ENCODE results near the gene DNAJA3.

Gene DNAJA3
- long read RNA-seq, donor 1, partial matches to known transcripts = 5 of 14 reads
- long read RNA-seq, donor 1, other reads (novel, unspliced or antisense) = 0 of 14 reads
- long read RNA-seq, donor 2, partial matches to known transcripts = 0 of 2 reads
- long read RNA-seq, donor 2, other reads (novel, unspliced or antisense) = 0 of 2 reads
- long read RNA-seq, donor 3, partial matches to known transcripts = 0 of 5 reads
- long read RNA-seq, donor 3, other reads (novel, unspliced or antisense) = 0 of 5 reads
- long read RNA-seq, donor 4, transcript DNAJA3-202 (11 exons, 2,591 nt) = major isoform, 5 of 8 reads
- long read RNA-seq, donor 4, partial matches to known transcripts = 0 of 8 reads
- long read RNA-seq, donor 4, other reads (novel, unspliced or antisense) = 0 of 8 reads
- long read RNA-seq, donor 5, transcript DNAJA3-202 (11 exons, 2,591 nt) = major isoform, 5 of 13 reads
- long read RNA-seq, donor 5, transcript DNAJA3-201 (12 exons, 2,763 nt) = major isoform, 5 of 13 reads
- long read RNA-seq, donor 5, partial matches to known transcripts = 0 of 13 reads
- long read RNA-seq, donor 5, other reads (novel, unspliced or antisense) = 0 of 13 reads
- long read RNA-seq, donor 6, transcript DNAJA3-202 (11 exons, 2,591 nt) = major isoform, 7 of 24 reads
- long read RNA-seq, donor 6, partial matches to known transcripts = 13 of 24 reads
- long read RNA-seq, donor 6, other reads (novel, unspliced or antisense) = 0 of 24 reads
- long read RNA-seq, donor 7 = 0 reads
- long read RNA-seq, donor 8, partial matches to known transcripts = 14 of 21 reads
- long read RNA-seq, donor 8, other reads (novel, unspliced or antisense) = 0 of 21 reads

DNA sequence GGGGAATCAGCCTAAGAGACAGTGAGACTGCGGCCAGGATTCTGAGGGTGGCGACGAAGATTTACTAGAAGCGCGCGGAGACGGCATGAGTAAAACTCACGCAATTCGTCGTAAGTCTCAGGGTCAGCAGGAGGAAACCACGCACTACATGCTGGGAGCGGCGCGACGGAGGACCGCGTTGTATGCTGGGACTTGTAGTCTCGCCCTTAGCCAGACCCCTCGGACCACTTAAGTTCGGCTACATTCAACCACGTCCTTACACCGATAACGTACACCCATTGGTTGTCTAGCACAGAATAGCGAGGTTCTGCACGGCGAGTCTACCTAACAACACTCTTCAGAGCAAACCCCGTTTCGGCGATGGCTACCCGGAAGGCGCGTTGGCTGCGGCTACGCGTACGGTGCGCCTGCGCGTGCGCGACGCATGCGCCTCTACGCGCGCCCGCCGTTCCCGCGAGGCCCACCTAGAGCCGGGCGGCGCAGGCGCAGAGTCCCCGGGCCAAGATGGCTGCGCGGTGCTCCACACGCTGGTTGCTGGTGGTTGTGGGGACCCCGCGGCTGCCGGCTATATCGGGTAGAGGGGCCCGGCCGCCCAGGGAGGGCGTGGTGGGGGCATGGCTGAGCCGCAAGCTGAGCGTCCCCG is at the start of gene DNAJA3:
TSS of gene DNAJA3 (plus strand) at position 491 of the 643 bp plus-strand sequence. CDS start at position 505, 14 bp downstream.
- DNase-seq = peak; percentile 99

DNA sequence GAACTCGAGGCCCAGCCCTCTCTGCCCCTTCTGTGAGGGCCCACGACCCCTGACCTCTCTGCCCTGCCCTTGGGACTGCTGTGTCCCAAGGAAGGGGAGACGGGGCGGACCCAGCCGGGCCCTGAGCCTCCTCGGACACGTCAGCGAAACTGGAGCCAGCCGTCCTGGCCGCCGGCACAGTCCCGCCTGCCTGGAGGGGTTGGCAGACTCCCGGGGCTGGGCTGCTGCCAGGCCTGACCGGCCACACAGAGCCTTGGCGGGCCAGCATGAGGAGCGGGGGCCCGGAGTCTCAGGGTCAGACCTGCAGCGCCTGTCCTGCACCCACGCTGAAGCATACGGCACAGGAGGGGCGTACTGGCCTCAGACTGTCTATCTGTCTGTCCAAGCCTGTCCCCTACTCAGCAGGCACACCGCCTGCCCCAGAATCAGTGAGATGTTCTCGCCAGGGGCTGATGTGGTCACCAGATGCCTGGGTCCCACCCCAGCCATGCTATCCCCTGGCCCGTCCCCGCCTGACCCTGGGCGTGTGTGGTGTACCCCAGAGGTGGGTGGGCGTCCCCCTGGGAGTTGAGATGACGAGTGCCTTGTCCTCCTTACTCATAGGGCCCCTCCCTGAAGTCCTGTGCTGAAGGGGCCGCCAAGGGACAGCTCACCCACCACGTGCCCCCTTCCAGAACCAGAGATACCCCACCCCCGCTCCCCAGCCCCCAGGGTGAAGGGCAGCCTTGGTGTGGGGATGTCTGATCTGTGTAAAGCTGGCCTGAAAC is 49.4 kb upstream of the DNAJA3 start:
- DNase-seq = no peak

DNA sequence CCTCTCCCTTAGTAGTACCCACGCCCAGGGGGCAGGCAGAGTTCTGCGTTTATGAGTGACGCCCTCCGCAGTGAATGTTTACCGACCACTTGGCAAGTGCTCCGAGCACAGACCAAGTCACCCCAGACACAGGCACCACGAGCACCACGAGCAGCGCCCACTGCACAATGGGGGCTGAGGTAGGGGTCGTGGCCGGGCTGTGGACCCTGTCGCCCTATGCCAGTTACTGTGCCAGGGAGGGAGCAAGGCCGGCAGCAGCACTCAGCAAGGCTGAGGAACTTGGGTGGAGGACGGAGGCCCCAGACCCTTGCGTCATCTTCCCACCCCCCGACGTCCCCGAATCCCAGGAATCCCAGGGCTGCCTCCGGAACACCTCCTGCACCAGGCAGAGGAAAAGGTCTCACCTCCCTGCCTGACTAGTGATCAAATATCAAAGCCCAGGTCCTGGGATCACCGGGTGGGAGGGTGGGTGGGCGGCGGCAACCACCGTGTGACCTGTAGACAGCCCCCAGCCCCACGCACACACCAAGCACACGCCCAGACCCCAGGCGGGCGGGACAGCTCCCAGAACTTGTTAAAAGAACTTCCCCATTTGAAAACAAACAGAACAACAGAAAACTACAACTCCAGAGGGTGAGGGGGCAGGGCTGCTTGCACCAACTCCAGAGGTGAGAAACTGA is 48.6 kb upstream of the DNAJA3 start:
- DNase-seq = no peak

DNA sequence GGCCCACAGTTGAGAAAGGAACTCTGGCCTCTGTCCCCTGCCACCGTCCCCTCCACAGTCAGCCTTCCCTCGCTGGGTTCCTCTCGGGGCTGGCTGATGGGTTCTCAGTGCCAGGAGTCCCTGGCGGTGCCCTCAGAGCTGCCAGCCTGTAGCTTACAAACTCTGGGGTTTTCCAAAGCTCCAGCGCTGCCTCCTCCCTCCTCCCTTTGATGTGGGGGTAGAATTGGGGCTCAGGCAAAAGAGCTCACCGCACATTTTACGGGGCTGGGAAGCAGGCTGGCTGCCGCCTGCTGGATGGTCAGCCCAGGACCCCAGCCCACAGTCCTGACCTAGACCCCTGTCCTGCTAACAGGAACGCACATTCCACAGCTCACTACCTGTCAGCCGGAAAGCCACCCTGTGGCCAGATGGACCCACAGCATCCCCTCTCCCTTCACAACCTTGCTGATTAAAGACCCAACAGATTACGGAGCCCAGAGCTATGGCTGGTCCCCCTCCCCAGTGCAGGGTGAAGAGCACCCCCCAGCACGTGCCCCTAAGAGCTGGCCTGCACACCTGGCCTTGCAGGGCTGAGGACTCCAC is 48.0 kb upstream of the DNAJA3 start:
- DNase-seq = peak; percentile 59

DNA sequence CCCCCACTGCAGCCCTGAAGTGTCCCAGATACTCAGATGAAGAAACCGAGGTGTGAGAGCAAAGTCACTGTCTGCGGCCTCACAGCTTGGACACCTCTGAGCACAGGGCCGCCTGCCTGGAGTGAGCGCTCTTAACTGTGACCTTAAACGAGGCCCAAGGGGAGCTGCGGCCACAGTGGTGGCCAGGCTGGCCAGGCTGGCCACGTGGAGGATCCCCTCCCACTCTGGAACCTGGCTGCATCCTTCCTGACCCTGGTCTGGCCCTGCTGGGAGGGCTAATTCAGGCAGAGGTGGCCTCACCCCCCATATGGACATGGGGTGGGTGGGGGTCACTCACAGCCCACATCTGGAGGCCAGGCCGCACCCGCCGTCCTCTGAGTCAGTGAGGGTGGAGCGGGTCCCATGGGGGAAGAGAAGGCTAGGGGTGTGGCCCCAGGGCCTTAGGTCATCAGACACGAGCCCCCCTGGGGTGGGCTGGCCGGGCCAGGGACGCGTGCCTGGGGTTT is 47.5 kb upstream of the DNAJA3 start:
- peak; percentile 30 for DNase-seq

DNA sequence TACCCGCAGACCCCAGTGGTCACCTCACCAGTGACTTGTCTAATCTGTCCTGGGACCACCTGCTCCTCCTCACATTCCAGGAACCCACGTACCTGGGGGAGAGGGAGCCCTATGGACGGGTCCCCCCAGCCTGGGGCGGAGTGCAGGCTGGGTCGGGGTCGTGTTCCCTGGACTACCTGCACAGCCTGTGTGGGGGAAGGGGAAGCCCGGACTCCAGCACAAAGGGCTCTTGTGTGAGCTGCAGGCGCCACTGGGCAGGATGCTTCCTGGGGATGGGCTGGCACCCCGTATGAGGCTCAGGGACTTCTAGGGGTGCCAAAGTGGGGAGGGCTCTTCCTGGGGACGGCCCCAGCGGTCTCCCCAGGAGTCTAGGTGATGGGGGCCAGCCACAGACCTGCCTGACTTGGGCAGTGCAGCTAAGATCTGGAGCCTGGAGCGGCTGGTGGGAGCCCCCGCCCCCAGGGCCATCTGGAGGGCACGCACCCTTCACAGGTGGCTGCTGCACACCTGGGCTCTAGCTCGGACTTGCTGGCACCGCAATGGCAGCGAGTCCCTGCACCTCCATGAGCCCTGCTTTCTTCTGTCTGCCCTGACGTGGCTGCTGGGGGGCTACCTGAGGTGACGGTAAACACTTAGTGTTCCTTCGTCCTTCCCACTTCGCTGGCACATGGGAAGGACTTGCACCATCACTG is 46.5 kb upstream of the DNAJA3 start:
- no peak for DNase-seq

DNA sequence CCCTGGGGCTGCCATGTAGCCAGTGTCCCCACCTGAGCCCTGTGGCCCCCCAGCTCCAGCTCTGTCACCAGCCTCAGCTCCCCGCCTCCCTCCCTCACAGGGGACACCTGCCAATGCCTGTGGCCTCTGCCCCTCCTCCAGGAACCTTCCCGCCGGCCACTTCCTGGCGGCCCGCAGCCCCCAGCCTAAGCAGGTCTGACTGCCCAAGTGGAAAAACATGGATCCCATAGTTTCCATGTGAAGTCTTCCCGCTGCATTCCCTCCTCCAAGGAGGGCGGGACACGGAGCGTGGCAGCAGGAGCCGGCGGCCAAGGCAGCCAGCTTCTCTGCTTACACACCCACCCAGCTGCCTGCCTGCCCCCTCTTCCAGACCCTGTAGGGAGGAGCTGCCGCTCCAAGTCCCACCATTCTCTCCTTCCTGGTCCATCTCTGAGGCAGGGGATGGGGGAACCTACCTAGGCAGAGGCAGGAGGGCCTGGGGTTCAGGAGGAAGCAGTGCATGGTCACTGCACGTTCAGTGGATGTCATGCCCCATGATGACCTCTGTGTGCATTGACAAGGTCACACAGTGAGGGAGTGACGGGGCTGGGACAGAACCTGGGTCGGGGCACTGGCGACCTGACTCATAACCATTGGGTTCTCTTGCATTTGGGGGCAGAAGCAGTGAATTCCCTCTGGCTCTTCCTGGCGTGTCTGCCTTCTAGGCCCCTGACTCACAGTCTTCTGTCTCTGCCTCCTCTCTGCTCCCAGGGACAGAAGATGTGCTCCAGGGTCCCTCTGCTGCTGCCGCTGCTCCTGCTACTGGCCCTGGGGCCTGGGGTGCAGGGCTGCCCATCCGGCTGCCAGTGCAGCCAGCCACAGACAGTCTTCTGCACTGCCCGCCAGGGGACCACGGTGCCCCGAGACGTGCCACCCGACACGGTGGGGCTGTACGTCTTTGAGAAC is 45.3 kb upstream of the DNAJA3 start:
- DNase-seq = peak; percentile 70

DNA sequence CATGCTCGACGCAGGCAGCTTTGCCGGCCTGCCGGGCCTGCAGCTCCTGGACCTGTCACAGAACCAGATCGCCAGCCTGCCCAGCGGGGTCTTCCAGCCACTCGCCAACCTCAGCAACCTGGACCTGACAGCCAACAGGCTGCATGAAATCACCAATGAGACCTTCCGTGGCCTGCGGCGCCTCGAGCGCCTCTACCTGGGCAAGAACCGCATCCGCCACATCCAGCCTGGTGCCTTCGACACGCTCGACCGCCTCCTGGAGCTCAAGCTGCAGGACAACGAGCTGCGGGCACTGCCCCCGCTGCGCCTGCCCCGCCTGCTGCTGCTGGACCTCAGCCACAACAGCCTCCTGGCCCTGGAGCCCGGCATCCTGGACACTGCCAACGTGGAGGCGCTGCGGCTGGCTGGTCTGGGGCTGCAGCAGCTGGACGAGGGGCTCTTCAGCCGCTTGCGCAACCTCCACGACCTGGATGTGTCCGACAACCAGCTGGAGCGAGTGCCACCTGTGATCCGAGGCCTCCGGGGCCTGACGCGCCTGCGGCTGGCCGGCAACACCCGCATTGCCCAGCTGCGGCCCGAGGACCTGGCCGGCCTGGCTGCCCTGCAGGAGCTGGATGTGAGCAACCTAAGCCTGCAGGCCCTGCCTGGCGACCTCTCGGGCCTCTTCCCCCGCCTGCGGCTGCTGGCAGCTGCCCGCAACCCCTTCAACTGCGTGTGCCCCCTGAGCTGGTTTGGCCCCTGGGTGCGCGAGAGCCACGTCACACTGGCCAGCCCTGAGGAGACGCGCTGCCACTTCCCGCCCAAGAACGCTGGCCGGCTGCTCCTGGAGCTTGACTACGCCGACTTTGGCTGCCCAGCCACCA is 44.4 kb upstream of the DNAJA3 start:
- no peak for DNase-seq

DNA sequence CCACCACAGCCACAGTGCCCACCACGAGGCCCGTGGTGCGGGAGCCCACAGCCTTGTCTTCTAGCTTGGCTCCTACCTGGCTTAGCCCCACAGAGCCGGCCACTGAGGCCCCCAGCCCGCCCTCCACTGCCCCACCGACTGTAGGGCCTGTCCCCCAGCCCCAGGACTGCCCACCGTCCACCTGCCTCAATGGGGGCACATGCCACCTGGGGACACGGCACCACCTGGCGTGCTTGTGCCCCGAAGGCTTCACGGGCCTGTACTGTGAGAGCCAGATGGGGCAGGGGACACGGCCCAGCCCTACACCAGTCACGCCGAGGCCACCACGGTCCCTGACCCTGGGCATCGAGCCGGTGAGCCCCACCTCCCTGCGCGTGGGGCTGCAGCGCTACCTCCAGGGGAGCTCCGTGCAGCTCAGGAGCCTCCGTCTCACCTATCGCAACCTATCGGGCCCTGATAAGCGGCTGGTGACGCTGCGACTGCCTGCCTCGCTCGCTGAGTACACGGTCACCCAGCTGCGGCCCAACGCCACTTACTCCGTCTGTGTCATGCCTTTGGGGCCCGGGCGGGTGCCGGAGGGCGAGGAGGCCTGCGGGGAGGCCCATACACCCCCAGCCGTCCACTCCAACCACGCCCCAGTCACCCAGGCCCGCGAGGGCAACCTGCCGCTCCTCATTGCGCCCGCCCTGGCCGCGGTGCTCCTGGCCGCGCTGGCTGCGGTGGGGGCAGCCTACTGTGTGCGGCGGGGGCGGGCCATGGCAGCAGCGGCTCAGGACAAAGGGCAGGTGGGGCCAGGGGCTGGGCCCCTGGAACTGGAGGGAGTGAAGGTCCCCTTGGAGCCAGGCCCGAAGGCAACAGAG is 43.5 kb upstream of the DNAJA3 start:
- no peak for DNase-seq

DNA sequence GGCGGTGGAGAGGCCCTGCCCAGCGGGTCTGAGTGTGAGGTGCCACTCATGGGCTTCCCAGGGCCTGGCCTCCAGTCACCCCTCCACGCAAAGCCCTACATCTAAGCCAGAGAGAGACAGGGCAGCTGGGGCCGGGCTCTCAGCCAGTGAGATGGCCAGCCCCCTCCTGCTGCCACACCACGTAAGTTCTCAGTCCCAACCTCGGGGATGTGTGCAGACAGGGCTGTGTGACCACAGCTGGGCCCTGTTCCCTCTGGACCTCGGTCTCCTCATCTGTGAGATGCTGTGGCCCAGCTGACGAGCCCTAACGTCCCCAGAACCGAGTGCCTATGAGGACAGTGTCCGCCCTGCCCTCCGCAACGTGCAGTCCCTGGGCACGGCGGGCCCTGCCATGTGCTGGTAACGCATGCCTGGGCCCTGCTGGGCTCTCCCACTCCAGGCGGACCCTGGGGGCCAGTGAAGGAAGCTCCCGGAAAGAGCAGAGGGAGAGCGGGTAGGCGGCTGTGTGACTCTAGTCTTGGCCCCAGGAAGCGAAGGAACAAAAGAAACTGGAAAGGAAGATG is 42.8 kb upstream of the DNAJA3 start:
- DNase-seq = no peak

DNA sequence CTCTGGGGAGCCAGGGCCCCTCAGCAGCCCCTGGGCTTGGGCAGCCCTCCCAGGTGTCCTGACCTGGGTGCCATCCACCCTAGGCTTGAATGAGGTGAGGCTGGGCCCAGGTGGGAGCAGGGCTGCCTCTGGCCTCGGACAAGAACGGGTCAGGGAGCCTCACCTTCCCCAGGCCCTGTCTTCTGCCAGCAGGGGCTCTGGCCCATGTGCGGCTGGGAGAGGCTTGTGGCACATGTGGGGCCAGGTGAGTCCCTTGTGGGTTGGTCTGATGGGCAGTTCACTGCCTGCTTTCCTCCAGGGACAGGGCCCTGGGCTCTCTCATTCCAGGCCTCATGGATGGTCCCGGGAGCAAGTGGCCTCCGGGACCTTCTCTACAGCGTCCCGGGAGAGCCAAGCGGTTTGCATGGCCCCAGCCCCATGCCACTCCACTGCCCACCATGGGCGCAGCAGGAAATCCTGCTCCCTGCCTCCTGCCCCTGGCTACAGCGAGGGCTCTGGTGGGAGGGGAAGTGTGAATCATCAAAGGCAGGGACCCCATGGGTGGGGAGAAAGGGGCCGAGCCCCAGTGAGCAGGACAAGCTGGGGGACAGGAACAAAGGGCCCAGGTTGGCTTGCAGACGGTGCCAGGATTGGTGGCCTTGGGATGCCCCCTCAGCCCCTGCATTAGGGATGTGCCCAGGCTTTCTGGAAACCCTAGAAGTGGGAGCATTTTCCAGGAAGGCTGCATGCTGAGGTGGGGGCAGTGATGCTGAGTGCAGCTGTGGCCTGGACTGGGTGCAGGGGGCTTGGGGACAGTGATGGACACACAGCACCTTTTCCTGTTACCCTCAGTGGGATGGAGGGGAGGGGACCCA is 41.9 kb upstream of the DNAJA3 start:
- DNase-seq = no peak

DNA sequence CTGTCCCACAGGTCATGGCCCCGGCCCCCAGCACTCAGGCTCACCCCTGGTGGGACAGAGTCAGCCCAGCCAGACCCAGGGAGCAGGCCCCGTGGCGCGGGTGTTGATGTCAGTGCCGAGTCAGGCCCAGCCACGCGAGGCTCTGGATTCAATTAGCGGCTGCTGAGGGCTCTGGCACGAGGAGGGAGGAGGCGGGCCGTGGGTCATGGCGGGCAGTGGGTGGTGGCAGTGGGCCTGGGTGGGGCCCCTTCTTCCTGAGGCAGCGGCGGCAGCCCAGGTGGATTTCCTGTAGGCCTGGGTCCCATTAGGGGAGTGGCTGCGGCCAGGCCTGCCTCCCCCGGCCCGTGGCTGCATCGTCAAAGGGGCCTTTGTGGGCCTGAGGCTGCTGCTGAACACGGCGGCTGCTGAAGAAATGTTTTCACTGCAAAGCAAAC is 41.1 kb upstream of the DNAJA3 start:
- no peak for DNase-seq

DNA sequence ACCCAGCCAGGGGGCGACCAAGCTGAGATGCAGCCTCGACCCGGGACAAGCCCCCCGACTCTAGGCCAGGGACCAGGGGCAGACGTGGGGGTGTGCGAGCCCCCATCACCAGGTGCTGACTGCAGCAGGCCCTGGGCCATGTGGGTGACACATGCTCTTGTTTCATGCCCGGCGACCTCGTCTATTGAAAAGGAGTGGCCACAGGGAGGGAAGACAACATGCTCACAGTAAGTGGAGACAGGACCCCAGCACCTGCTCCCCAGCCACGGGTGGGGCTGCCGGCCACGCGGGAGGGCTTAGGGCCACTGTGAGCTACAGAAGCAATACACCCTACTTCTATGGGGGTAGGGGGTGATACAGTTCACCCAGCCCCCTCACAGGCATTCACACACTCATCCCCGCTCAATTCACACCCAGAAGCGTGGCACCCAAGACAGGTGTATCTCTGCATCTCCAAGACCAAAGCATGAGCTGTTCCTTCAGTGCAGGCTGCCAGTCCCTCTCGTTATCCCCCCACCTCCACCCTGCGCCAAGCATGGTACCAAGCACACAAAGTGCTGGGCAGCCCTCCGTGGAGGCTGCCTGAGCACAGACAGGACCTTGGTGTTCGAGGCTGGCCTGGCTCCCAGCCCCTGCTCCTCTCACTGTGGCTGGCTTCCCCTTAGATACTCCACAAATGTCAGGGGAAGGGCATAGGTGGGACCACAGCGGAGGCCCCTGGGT is 40.4 kb upstream of the DNAJA3 start:
- DNase-seq = no peak

DNA sequence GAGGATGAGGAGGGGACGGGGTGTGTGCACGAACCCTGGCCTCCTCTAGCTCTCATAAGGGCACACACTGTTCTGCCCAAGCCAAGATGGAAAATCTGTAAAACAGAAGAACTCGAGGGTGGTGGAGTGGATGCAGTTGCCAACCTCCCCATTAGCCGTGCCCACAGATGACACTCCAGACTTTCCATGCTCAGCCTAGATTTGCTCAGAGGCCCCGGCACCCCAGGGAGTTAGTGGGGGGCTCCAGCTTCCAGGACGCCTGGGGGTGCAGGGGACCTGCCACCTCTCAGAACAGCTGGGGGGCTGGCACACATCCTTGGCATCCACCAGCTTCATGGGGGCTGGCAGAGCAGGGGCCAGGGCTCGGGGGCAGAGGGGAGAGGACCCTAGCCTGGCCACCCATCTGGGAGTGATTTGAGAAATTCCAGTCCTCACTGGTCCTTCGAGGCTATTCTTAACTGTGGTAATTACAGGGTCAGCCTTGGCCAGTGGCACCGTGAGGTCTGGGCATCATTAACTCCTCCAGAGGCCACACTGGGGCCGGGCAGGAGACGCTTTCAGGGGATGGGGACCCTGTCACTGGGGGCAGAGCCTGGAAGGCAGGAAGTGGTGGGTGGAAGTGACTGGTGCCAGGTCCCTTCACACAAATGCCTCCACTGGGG is 39.7 kb upstream of the DNAJA3 start:
- DNase-seq = no peak

DNA sequence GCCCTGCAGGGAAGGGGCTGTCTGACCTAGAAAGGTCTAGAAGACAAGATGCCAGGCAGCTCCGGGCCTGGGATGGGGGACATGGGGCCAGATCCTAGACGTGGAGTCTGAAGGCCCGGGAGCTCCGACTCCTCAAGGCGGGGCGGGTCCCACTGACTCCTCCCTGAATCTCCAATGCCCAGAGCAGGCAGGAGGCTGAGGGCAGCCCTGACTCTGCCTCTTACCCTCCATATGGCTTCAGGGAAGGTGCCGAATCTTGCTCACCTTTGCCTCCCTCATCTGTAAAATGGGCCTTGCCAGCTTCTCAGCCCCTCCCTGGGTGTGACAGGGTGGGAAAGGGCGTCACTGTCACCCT is 39.2 kb upstream of the DNAJA3 start:
- DNase-seq = no peak

Measured in right kidney (tissue), 9 donors.